Esophagus muscularis mucosa (tissue), 4 donors: ENCODE measurements around the gene SCAANT1. TPM values are rescaled to one million over a fixed set of nuclear protein-coding genes. Genes with fewer than 3 reads are reported as not detected.

Source experiments
- DNase-seq: peaks from one replicate; pipeline ENCODE4 v3.0.0-alpha.2; 2017; ENCODE audit errors: extremely low spot score
- H3K27ac ChIP-seq, 4 donors: fragments of 200-600 bp; sonication (generic); replicated peaks in 1 of 4; 1 replicate in 3 of 4; 2 replicates in 1 of 4; pipeline ENCODE4 v1.5.1; 2016 to 2019; ENCODE audit warnings: mild to moderate bottlenecking in 1 of 4
- H3K27me3 ChIP-seq, 4 donors: fragments of 200-600 bp; sonication (generic); one replicate each; pipeline versions ENCODE4 v1.5.1 to v1.6.0; 2016 to 2019
- H3K36me3 ChIP-seq, 4 donors: fragments of 200-600 bp; sonication (generic); one replicate each; pipeline ENCODE4 v1.5.1; 2016 to 2019
- H3K4me1 ChIP-seq, 4 donors: fragments of 200-600 bp; sonication (generic); one replicate each; pipeline ENCODE4 v1.5.1; 2016 to 2019
- H3K4me3 ChIP-seq, 4 donors: fragments of 200-600 bp; sonication (generic); 1 replicate in 2 of 4; 2 replicates in 2 of 4; pipeline ENCODE4 v1.5.1; 2016 to 2019; ENCODE audit warnings: mild to moderate bottlenecking in 4 of 4, moderate library complexity in 1 of 4
- H3K9me3 ChIP-seq, 4 donors: fragments of 200-600 bp; sonication (generic); 1 replicate in 3 of 4; 2 replicates in 1 of 4; pipeline ENCODE4 v1.5.1; 2016 to 2019
- EP300 ChIP-seq: sonication (generic); formaldehyde crosslinking; IDR thresholded peaks from one replicate; pipeline ENCODE4 v1.6.1; 2017; ENCODE audit warnings: antibody characterized with exemption
- POLR2A ChIP-seq: fragments of 450-650 bp; IDR thresholded peaks from one replicate; pipeline ENCODE4 v1.6.1; 2017; ENCODE audit warnings: antibody characterized with exemption, moderate library complexity, mild to moderate bottlenecking, low read depth
- POLR2AphosphoS5 ChIP-seq, 2 donors: sonication (generic); formaldehyde crosslinking; IDR thresholded peaks; one replicate each; pipeline ENCODE4 v1.6.1; 2017; ENCODE audit warnings: antibody characterized with exemption in 2 of 2
- WGBS: methylation state at CpG from one replicate; pipeline ENCODE4 v1.1.5; 2018; 5-methylcytosine and 5-hydroxymethylcytosine counted together
- intact Hi-C: fragments of 100-400 bp; cut with DNase I; formaldehyde crosslinking; loops from one replicate; pipeline ENCODE4 v1.15.1; 2023
- total RNA-seq, 4 donors: library from RNA; depleted of rRNA; stranded (reverse); fragments of >200 nt; gene quantifications; one replicate each; pipeline versions ENCODE4 v1.1.0 to v1.2.1, GENCODE V29; 2016
- TF ChIP-seq, protein P1 (sequence below), 3 experiments: fragments of 200-600 bp in 2 of 3; fragments of 450-650 bp in 1 of 3; sonication (generic) in 2 of 3; IDR thresholded peaks; one replicate each; pipeline ENCODE4 v1.5.1; 2017 to 2019; ENCODE audit warnings: antibody characterized with exemption in 3 of 3, mild to moderate bottlenecking in 2 of 3, moderate library complexity in 1 of 3

The SCAANT1 gene
- not detected for total RNA-seq

DNA sequence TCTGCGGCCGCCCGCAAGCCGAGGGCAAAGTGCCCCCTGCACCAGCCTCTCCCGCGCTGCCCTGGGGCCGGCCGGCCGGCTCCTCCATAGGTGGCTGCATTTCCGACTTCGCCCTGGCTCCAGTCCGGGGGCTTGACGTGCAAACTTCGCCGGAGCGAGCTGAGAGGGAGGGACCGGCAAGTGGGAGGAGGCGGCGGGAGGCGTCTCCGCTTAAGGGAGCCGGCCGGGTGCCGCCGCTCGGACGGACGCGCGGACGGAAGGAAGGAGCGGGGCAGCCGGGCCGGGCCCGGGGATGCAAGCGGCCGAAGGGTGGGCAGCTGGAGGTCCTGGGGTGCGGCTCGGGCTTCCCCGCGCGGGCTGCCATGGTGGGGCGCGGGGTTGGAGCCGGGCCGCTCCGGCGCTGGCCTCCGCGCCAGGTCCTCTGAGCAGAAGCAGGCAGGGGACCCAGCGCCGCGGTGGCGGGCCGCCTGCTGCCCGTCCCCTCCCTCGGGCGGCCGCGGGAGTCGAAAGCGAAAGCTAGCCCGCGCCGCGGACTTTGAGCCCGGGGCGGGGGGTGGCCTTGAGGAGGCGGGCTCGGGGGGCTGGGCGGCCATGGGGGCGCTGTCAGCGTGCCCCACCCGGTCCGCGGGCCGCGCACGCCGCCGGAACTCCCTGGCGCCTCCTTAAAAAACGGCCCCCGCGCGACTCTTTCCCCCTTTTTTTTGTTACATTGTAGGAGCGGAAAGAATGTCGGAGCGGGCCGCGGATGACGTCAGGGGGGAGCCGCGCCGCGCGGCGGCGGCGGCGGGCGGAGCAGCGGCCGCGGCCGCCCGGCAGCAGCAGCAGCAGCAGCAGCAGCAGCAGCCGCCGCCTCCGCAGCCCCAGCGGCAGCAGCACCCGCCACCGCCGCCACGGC is at the start of gene SCAANT1:
TSS of gene SCAANT1 (minus strand) at position 511 of the 895 bp plus-strand sequence.
- H3K9me3 ChIP-seq, result no peaks in the 10 kb centered on the region
- intact Hi-C loops, result loop anchor here (5.0 kb wide), 1 partner anchor 50 kb away; the partner anchor contains the start of genes ATXN7 and THOC7
- WGBS, result 0% methylated on average over 6 of the region's 115 CpGs
- TF ChIP-seq POLR2A (peak; percentile 56), POLR2AphosphoS5 (IDR thresholded peaks at IDR 0.05) (peak; percentile 85 to 88), EP300 (no peak)
- TF ChIP-seq, protein P1, sequence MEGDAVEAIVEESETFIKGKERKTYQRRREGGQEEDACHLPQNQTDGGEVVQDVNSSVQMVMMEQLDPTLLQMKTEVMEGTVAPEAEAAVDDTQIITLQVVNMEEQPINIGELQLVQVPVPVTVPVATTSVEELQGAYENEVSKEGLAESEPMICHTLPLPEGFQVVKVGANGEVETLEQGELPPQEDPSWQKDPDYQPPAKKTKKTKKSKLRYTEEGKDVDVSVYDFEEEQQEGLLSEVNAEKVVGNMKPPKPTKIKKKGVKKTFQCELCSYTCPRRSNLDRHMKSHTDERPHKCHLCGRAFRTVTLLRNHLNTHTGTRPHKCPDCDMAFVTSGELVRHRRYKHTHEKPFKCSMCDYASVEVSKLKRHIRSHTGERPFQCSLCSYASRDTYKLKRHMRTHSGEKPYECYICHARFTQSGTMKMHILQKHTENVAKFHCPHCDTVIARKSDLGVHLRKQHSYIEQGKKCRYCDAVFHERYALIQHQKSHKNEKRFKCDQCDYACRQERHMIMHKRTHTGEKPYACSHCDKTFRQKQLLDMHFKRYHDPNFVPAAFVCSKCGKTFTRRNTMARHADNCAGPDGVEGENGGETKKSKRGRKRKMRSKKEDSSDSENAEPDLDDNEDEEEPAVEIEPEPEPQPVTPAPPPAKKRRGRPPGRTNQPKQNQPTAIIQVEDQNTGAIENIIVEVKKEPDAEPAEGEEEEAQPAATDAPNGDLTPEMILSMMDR (IDR thresholded peaks at IDR 0.05), result peak in 2 of 3 experiments; percentile 10 to 18
- peak within 1 kb of the TSS; percentile 99 to 100 (median 100) for H3K27ac ChIP-seq
- peaks cover 0 to 15% (median 4%) of the 10 kb centered on the region in 4 donors for H3K36me3 ChIP-seq
- DNase-seq, result peak; percentile 96
- no peaks in the 10 kb centered on the region for H3K27me3 ChIP-seq
- H3K4me1 ChIP-seq, result peaks cover 24 to 42% (median 41%) of the 10 kb centered on the region in 4 donors
- peak within 1 kb of the TSS; percentile 85 to 98 (median 95) for H3K4me3 ChIP-seq

- H3K27me3 ChIP-seq, result no peaks in the 10 kb centered on the region
- intact Hi-C loops, result loop anchor here (2.0 kb wide), 1 partner anchor 31 kb away; no protein-coding TSS in a partner anchor
- WGBS, result 33% methylated on average over 2 of the region's 2 CpGs
- no peak for DNase-seq
- H3K27ac ChIP-seq, result peak overlapping the region in 2 of 4 donors; percentile 75 to 79
- TF ChIP-seq, protein P1 (IDR thresholded peaks at IDR 0.05), result peak; percentile 67 to 81 (median 67)
- TF ChIP-seq EP300 (no peak), POLR2A (no peak), POLR2AphosphoS5 (IDR thresholded peaks at IDR 0.05) (no peak)
- peaks cover 26 to 84% (median 78%) of the 10 kb centered on the region in 4 donors for H3K4me1 ChIP-seq
- no peaks in the 10 kb centered on the region for H3K36me3 ChIP-seq
- no peak overlapping the region for H3K4me3 ChIP-seq
- no peaks in the 10 kb centered on the region for H3K9me3 ChIP-seq
Observed at GRCh38 chr3:63961891-63962290, 49.7 kb upstream of the SCAANT1 start.

DNA sequence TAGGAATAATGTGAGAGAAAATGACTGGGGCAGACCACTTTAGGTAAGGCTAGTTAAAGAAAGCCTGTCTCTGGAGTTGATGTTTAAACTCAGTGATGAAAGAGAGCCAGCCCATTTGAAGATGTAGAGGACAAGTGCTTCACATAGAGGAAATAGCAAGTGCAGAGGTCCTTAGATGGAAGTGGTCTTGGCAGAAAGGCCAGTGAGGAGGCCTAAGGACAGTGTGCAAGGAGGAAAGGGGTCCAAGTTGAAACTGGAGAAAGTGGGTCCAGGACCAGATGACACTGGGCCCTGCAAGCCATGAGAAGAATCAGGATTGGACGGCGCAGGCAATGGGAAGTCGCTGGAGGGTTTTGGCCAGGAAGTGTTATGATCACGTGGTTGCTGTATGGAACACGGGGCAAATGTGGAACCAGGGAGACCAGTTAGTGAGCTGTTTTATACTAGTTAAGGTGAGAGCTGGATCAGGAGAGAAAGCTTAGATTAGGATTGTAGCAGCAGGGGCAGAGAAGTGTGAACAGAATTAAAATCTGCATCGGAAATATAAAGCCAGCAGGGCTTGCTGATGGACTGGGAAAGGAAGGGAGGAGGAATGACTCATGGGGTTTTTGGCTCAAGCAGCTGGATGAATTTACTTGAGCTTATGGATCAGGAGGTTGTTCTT is 48.0 kb upstream of the SCAANT1 start:
- WGBS, result 12% methylated on average over 6 of the region's 6 CpGs
- Histone ChIP-seq H3K4me1 (peaks cover 23 to 85% (median 80%) of the 10 kb centered on the region in 4 donors), H3K4me3 (peak overlapping the region; percentile 33 to 49 (median 44)), H3K27me3 (no peaks in the 10 kb centered on the region), H3K27ac (peak overlapping the region; percentile 70 to 81 (median 76)), H3K9me3 (no peaks in the 10 kb centered on the region), H3K36me3 (no peaks in the 10 kb centered on the region)
- peak; percentile 31 to 47 for TF ChIP-seq POLR2AphosphoS5 (IDR thresholded peaks at IDR 0.05)
- TF ChIP-seq, protein P1 (IDR thresholded peaks at IDR 0.05), result no peak
- intact Hi-C loops, result no loop called here
- DNase-seq, result no peak

GRCh38 chr3:63959146-63959545 is 47.0 kb upstream of the SCAANT1 start:
- no peak for DNase-seq
- peaks cover 13 to 82% (median 72%) of the 10 kb centered on the region in 4 donors for H3K4me1 ChIP-seq
- no peak overlapping the region for H3K4me3 ChIP-seq
- no peaks in the 10 kb centered on the region for H3K27me3 ChIP-seq
- TF ChIP-seq POLR2AphosphoS5 (IDR thresholded peaks at IDR 0.05), result no peak
- TF ChIP-seq, protein P1 (IDR thresholded peaks at IDR 0.05), result no peak
- no peak for TF ChIP-seq EP300
- TF ChIP-seq POLR2A, result no peak
- peak overlapping the region; percentile 70 to 81 (median 76) for H3K27ac ChIP-seq
- H3K9me3 ChIP-seq, result no peaks in the 10 kb centered on the region
- intact Hi-C loops, result loop anchor here (5.0 kb wide), 1 partner anchor 37 kb away; no protein-coding TSS in a partner anchor
- no peaks in the 10 kb centered on the region for H3K36me3 ChIP-seq
- 37% methylated on average over 3 of the region's 3 CpGs for WGBS
